CD4-positive, alpha-beta T cell treated with Interleukin-4 for 1 hour (primary cell): ENCODE data around the gene WDR82.

Source experiments
- DNase-seq, 2 donors: peaks; one replicate each; pipeline ENCODE4 v3.0.0-alpha.2; 2020 to 2022

Gene WDR82

DNA sequence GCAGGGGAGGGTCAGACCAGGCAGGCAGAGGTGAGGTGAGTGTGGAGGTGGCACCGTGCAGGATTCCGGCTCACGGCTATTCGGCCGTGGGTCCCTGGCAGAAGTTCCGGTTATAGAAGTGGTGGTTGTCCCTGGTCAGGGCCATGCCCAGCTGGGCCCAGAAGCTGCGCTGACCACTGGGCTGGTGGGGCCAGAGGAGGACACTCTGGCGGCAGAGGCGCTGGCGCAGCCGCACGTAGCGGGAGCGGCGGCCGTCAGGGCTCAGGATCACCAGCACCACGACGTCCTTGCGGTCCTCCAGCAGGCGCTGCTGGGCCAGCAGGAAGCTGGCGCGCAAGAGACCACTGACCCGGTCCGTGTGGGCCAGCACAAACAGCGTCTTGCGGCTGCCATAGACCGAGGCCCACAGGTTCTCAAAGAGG is 57.3 kb downstream of the WDR82 start:
- DNase-seq = no peak

DNA sequence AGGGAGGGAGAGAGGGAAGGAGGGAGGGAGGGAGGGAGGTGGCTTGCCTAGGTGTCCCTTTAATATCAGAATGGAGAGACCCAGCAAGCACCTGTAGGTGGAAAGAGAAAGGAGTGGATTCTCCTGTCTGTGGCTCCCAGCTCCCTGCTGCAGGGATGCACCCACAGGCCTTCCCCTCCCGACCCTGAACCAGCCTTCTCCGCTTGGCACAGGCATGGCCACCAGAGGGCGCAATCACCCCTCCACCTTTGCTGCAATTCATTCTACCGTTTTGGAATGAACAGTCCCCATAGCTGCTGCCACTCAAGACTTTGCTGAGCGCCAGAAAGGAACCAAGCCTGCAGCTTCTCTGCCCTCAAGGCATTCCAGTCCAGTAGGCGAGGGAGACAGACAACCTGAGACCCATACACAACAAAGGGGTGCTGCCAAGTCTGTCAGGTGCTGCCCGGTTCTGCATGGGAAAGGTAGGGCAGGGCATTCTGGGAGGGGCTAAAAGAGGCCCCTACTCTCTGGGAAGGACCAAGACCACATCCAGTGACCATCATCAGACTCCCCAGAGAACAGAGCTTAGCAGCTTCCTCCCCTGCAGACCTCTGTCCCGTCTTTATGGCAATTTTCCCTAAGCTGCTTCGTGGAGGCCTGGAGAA is 57.9 kb downstream of the WDR82 start:
- DNase-seq = peak; percentile 83 to 86

DNA sequence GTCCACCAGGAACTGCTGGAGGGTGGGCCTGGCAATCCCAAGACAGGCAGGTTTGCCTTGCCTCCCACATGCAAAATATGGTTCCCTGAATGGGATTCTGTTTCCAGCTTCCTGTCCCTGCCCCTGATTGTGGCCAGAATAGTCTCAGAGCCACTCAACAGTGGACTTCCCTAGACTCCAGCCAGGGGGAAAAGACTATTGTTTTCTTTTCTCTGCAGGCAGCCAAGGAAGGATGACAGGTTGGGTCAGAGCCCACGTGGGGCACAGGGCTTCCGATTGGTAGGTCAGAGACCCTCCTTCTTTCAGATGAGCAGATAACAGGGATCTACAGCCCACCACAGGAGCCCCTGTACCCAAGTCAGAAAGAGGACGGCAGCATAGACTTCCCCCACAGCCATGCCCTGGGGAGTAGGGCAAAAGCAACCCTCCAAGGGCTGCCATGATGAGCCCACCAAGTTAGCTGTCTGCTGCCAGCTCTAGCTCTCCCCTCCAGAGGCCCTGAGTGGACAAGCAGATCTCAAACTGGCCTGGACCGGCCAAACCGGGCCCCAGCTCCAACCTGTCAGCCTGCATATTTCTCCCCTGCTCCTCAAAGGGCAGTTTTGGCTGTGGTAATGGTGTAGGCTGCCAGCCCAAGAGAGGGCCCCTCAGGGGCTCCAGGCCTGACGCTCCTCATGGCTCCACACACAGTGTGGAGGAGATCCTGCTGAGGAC is 59.4 kb downstream of the WDR82 start:
- no peak for DNase-seq

DNA sequence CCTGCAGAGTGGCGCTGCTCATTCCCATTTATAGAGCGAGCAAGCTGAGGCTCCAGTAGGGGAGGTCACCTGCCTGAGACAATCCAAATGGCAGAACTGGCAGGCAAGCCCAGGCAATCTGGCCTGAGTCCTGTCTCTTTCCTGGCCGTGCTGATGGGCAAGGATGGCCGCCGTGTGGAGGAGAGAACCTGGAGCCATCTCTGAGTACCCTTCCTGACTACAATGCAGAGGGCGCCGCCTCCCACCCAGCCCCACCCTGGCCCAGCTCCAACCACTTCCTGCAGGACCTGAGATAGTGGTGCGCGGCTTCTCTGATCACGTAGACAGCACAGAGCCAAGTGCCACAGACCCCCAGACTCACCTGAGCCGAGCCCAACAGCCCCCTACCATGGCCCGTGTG is 60.0 kb downstream of the WDR82 start:
- DNase-seq = peak; percentile 28 to 33

DNA sequence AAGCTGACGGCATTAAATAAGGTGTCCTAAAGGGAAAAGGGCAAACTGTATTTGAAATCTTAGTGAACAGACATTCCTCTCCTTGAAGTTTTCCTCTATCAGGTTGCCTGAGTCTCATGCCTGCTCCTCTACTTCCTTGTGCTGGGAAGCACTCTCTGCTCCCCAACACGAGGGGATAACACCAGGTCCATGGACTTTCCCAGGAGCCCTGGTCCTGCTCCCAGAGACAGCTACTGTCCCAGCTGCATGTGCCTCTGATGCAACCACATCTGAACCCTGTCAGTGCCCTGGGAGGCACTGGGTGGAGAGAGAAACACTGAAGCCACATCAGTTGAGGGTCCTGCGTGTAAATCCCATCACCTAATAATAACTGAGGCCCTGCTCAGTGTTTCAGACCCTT is 60.4 kb downstream of the WDR82 start:
- DNase-seq = no peak

GRCh38 chr3:52217409-52217805 is 61.0 kb downstream of the WDR82 start:
- DNase-seq = no peak

DNA sequence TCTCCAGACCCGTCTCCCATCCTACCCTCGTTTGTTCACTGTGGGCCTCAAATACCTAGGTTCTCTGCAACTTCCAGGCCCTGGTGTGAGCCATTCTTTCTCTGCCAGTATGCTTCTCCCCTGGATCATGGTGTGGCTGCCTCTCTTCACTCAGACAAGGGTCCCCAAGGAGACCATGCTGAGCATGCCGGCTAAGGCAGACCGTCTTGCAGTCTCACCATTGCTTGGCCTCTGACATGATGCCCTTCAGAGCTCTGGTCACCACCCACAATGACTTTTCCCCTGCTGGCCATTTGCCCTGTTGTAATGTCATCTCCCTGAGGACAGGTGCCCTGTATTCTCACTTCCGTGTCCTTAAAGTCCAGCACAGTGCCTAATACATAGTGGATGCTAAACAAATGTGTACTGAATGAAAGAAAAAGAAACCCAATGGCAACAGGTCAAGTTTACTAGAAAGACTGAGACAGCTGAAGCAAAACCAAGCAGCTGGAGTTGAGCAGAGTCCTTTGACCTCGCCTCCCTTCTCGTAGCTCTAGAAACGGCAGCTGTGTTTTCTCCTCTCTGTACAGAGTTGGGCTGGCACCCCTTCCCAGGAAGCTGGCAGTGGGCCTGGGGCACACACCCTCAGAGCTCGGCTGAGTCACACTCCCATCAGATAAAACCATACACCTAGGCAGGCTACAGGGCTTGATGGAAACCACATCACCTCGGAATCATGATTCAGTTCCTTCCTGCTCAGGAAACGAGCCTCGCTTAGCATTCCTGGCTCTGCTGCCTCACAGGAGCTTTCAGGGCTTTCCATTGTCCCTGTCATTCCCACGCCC is 61.7 kb downstream of the WDR82 start:
- peak; percentile 35 to 58 for DNase-seq

- no peak for DNase-seq
These were observed 63.1 kb downstream of the WDR82 start for GRCh38 chr3:52215351-52215750.

GRCh38 chr3:52213901-52214300 is 64.5 kb downstream of the WDR82 start:
- DNase-seq = no peak

GRCh38 chr3:52213005-52213404 is 65.4 kb downstream of the WDR82 start:
- DNase-seq = no peak

DNA sequence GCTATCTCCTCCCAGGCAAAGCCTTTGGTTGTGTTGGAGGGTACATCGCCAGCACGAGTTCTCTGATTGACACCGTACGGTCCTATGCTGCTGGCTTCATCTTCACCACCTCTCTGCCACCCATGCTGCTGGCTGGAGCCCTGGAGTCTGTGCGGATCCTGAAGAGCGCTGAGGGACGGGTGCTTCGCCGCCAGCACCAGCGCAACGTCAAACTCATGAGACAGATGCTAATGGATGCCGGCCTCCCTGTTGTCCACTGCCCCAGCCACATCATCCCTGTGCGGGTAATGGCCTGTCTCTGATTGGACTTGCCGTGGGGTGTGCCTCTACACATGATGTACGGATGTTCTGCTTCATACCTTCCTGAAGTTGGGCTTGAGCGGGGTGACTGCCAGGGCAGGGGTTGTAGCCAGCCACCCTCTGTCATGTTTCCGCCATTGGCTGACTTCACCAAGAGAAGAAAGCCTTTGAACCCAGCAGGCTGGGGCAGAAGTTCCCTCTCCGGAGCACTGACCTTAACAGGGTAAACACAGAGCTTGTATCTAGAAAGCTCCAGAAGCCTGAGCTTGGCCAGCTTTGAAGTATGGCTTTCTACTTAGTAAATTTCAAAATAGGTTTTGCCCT is 67.1 kb downstream of the WDR82 start:
- no peak for DNase-seq

GRCh38 chr3:52210550-52211046 is 67.9 kb downstream of the WDR82 start:
- peak in 1 of 2 donors; percentile 33 for DNase-seq

DNA sequence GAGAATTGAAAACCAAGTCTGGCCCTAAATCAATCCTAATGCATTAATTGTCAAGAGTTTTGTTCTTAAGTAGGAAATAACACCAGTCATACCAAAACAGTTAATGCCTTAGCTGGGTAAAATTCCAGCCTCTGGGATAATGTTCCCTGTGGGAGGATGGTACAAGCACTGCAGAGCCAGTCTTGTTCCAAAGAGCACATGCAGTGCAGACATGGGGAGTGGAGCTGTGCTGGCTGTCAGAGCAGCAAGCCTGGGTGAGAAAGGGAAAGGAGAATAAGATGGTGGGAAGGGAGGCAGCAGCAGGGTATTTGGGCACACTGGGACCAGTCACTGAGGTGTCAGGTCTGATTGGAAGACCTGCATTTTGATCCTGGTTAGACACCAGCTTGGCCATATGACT is 68.4 kb downstream of the WDR82 start:
- no peak for DNase-seq

GRCh38 chr3:52208556-52208955 is 69.9 kb downstream of the WDR82 start:
- no peak for DNase-seq

- DNase-seq = no peak
These were observed 72.6 kb downstream of the WDR82 start for GRCh38 chr3:52205727-52206372.
